Endothelial cell of umbilical vein (primary cell): Measurements from ENCODE around the gene CAV1. TPM values are rescaled to one million over a fixed set of nuclear protein-coding genes. Genes with fewer than 3 reads are reported as not detected.

Experiments
- BruUV-seq: library from RNA; stranded (reverse); fragments of 400-500 nt; replicated peaks from 2 replicates; lab custom pipeline; 2021; lab: Mats Ljungman, UMichigan
- CTCF ChIA-PET: fragments of 300-600, 350-600 bp; sonication (Branson Sonifier 250); formaldehyde crosslinking; loops from one replicate; lab custom pipeline; 2021; ENCODE audit warnings: antibody characterized with exemption, inconsistent platforms; lab: Charles Lee
- POLR2A ChIA-PET: fragments of 300-600, 350-600 bp; sonication (Branson Sonifier 250); formaldehyde crosslinking; loops from one replicate; lab custom pipeline; 2021; ENCODE audit warnings: antibody characterized with exemption, inconsistent platforms; lab: Charles Lee
- DNase-seq: peaks from one replicate; pipeline ENCODE4 v3.0.0-alpha.2; 2011; ENCODE audit warnings: low read depth, low spot score
- FAIRE-seq: peaks from 2 replicates; lab custom pipeline; 2011; peaks lifted over from hg19 to GRCh38; lab: Jason Lieb, UNC
- H2AFZ ChIP-seq: 2 replicates; pipeline ENCODE4 v1.6.0; 2012; ENCODE audit warnings: low read depth, low read length, control low read depth, inconsistent platforms
- H3K27ac ChIP-seq: 2 replicates; pipeline ENCODE4 v1.5.1; 2011; ENCODE audit warnings: low read depth, mild to moderate bottlenecking, control low read depth, low read length, moderate library complexity; ENCODE audit not compliant: insufficient read depth
- H3K27me3 ChIP-seq, 2 experiments: 2 replicates each; pipeline versions ENCODE4 v1.6.0 to v1.6.1; 2011; ENCODE audit warnings: low read length in 2 of 2, mixed read lengths in 1 of 2; ENCODE audit not compliant: control insufficient read depth in 2 of 2, insufficient read depth in 2 of 2
- H3K36me3 ChIP-seq, 2 experiments: 2 replicates in 1 of 2; 3 replicates in 1 of 2; pipeline ENCODE4 v1.5.1; 2011; ENCODE audit warnings: low read length in 2 of 2, mild to moderate bottlenecking in 1 of 2, moderate library complexity in 1 of 2; ENCODE audit not compliant: control insufficient read depth in 2 of 2, insufficient read depth in 2 of 2; ENCODE audit errors: extremely low read depth in 1 of 2
- H3K4me1 ChIP-seq: 3 replicates; pipeline ENCODE4 v1.5.1; 2011; ENCODE audit warnings: mild to moderate bottlenecking, low read length; ENCODE audit not compliant: control insufficient read depth, insufficient read depth; ENCODE audit errors: extremely low read depth
- H3K4me2 ChIP-seq: 2 replicates; pipeline ENCODE4 v1.6.1; 2011; ENCODE audit warnings: low read length, control low read depth, mixed read lengths; ENCODE audit not compliant: insufficient read depth
- H3K4me3 ChIP-seq, 3 experiments: fragments of 200-600 bp in 1 of 3; sonication (generic), shearing (Covaris generic) in 1 of 3; replicated peaks in 1 of 3; 2 replicates each; pipeline ENCODE4 v1.5.1; 2011 to 2016; ENCODE audit warnings: control low read depth in 3 of 3, low read length in 3 of 3, mild to moderate bottlenecking in 2 of 3, inconsistent platforms in 1 of 3, low read depth in 1 of 3, moderate library complexity in 1 of 3; ENCODE audit not compliant: insufficient read depth in 1 of 3
- H3K79me2 ChIP-seq: 2 replicates; pipeline ENCODE4 v1.6.0; 2012; ENCODE audit warnings: low read length, inconsistent platforms; ENCODE audit not compliant: control insufficient read depth, insufficient read depth
- H3K9ac ChIP-seq: replicated peaks from 2 replicates; pipeline ENCODE3; 2011; ENCODE audit warnings: low read length, control low read depth; ENCODE audit not compliant: insufficient read depth; ENCODE audit errors: extremely low read depth
- H3K9me1 ChIP-seq: replicated peaks from 3 replicates; pipeline ENCODE4 v1.6.0; 2011; ENCODE audit warnings: mild to moderate bottlenecking, low read length; ENCODE audit not compliant: control insufficient read depth, insufficient read depth; ENCODE audit errors: extremely low read depth
- H3K9me3 ChIP-seq: replicated peaks from 2 replicates; pipeline ENCODE4 v1.5.1; 2012; ENCODE audit warnings: low read length, inconsistent platforms; ENCODE audit not compliant: control insufficient read depth, insufficient read depth
- H4K20me1 ChIP-seq: replicated peaks from 2 replicates; pipeline ENCODE3; 2011; ENCODE audit warnings: mild to moderate bottlenecking, low read length; ENCODE audit not compliant: control insufficient read depth, insufficient read depth; ENCODE audit errors: extremely low read depth
- CTCF ChIP-seq, 2 donors: IDR thresholded peaks; 1 replicate in 1 of 2; 2 replicates in 1 of 2; pipeline ENCODE4 v1.5.1; 2011; ENCODE audit warnings: low read length in 2 of 2, mild to moderate bottlenecking in 2 of 2, moderate library complexity in 2 of 2, control low read depth in 1 of 2, inconsistent platforms in 1 of 2, low read depth in 1 of 2; ENCODE audit not compliant: insufficient read depth in 1 of 2; ENCODE audit errors: extremely low read depth in 1 of 2
- EZH2 ChIP-seq: IDR thresholded peaks from 2 replicates; pipeline ENCODE4 v1.6.1; 2012; ENCODE audit warnings: borderline replicate concordance, low read depth, mild to moderate bottlenecking, moderate library complexity, low read length, inconsistent platforms; ENCODE audit not compliant: severe bottlenecking
- FOS ChIP-seq: IDR thresholded peaks from 2 replicates; pipeline ENCODE4 v1.6.1; 2011; ENCODE audit warnings: mild to moderate bottlenecking, low read length, moderate library complexity, borderline replicate concordance; ENCODE audit not compliant: insufficient read depth
- GATA2 ChIP-seq: IDR thresholded peaks from 2 replicates; pipeline ENCODE4 v1.7.0; 2011; ENCODE audit warnings: low read depth, mild to moderate bottlenecking, moderate library complexity, mixed read lengths, low read length; ENCODE audit not compliant: insufficient read length, insufficient read depth
- JUN ChIP-seq: IDR thresholded peaks from 2 replicates; pipeline ENCODE4 v1.6.1; 2011; ENCODE audit warnings: borderline replicate concordance, low read depth; ENCODE audit not compliant: insufficient read length, insufficient read depth
- MAX ChIP-seq: IDR thresholded peaks from 2 replicates; pipeline ENCODE4 v1.6.1; 2011; ENCODE audit not compliant: insufficient read depth, insufficient read length
- MYC ChIP-seq: IDR thresholded peaks from one replicate; pipeline ENCODE4 v1.6.1; 2011; ENCODE audit warnings: mild to moderate bottlenecking, low read depth, low read length
- POLR2A ChIP-seq: IDR thresholded peaks from 2 replicates; pipeline ENCODE4 v1.6.1; 2012; ENCODE audit warnings: low read depth, mild to moderate bottlenecking, control low read depth, low read length
- POLR2AphosphoS5 ChIP-seq: IDR thresholded peaks from 2 replicates; pipeline ENCODE4 v1.6.1; 2012; ENCODE audit warnings: low read depth, mild to moderate bottlenecking, control low read depth, low read length, moderate library complexity; ENCODE audit not compliant: insufficient read depth
- dilution Hi-C: fragments of 300-500 bp; cut with MboI; formaldehyde crosslinking; loops from one replicate; pipeline ENCODE4 v1.15.0; 2019; ENCODE audit warnings: low sequenced_read_pairs; ENCODE audit not compliant: extremely low pct_ligation_motif_present
- intact Hi-C: fragments of 100-400 bp; cut with micrococcal nuclease; formaldehyde crosslinking; loops from one replicate; pipeline ENCODE4 v1.10.0; 2022
- polyA plus RNA-seq, 4 experiments: library from polyadenylated mRNA; depleted of rRNA in 3 of 4; stranded (reverse) in 3 of 4; unstranded in 1 of 4; fragments of >200 nt; gene quantifications; 2 replicates each; pipeline versions ENCODE4 v1.2.1 to v1.2.3, GENCODE V29; 2011 to 2012; ENCODE audit warnings: missing spikeins in 1 of 4
- total RNA-seq: library from RNA; stranded (reverse); gene quantifications from 2 replicates; pipeline ENCODE4 v1.2.3, GENCODE V29; 2021

The CAV1 gene
- total and polyA plus RNA-seq, 2 donors (not counting 3 experiments of a cell fraction or from before 2014, with no cell fraction given) = 1,483 to 3,129 TPM

- Histone ChIP-seq H3K27me3 (no peaks in the 10 kb centered on the region), H4K20me1 (no peaks in the 10 kb centered on the region), H3K4me2 (no peak overlapping the region), H3K4me1 (peaks cover 25% of the 10 kb centered on the region), H3K4me3 (no peak overlapping the region), H3K9ac (no peak overlapping the region), H2AFZ (no peak overlapping the region), H3K79me2 (no peaks in the 10 kb centered on the region), H3K27ac (no peak overlapping the region), H3K9me3 (no peaks in the 10 kb centered on the region), H3K36me3 (no peaks in the 10 kb centered on the region), H3K9me1 (no peaks in the 10 kb centered on the region)
- intact Hi-C loops = no loop called here
- POLR2A ChIA-PET = interaction anchor here (1.3 kb wide), 1 partner anchor 57 kb away, joined by 3 read pairs; no protein-coding TSS in a partner anchor
- TF ChIP-seq GATA2 (no peak), JUN (no peak), POLR2AphosphoS5 (no peak), POLR2A (no peak), CTCF (IDR thresholded peaks at IDR 0.05; ENCODE audit: extremely low read depth in 1 of 2, insufficient read depth in 1 of 2, low read depth in 1 of 2, low read length in 2 of 2) (no peak), FOS (no peak), MYC (no peak), EZH2 (no peak), MAX (no peak)
- CTCF ChIA-PET = interaction anchor here (1.6 to 2.1 kb wide), 3 partner anchors 8 to 410 kb away, joined by 7 to 16 read pairs (median 8); no protein-coding TSS in a partner anchor
- no peak for DNase-seq
- FAIRE-seq = no peak
- BruUV-seq = no TSS peak
- dilution Hi-C loops = no loop called here
Measured at GRCh38 chr7:116583653-116584052, 58.8 kb downstream of the CAV1 start.
